A549 treated with ZK216348 at 1 μM for 4 hours (cell line): ENCODE data around the gene PTPRS. TPM values are rescaled to one million over a fixed set of nuclear protein-coding genes. Genes with fewer than 3 reads are reported as not detected.

Experiments
- total RNA-seq: library from RNA; stranded (reverse); fragments of 200-300 nt; extraction: Qiagen RNA extraction; gene quantifications from 5 replicates; pipeline ENCODE4 v1.2.3, GENCODE V29; 2022; ENCODE audit warnings: low read depth

The PTPRS gene
- total RNA-seq = 15.0 to 34.9 TPM (median 27.3 TPM) in 5 replicates

DNA sequence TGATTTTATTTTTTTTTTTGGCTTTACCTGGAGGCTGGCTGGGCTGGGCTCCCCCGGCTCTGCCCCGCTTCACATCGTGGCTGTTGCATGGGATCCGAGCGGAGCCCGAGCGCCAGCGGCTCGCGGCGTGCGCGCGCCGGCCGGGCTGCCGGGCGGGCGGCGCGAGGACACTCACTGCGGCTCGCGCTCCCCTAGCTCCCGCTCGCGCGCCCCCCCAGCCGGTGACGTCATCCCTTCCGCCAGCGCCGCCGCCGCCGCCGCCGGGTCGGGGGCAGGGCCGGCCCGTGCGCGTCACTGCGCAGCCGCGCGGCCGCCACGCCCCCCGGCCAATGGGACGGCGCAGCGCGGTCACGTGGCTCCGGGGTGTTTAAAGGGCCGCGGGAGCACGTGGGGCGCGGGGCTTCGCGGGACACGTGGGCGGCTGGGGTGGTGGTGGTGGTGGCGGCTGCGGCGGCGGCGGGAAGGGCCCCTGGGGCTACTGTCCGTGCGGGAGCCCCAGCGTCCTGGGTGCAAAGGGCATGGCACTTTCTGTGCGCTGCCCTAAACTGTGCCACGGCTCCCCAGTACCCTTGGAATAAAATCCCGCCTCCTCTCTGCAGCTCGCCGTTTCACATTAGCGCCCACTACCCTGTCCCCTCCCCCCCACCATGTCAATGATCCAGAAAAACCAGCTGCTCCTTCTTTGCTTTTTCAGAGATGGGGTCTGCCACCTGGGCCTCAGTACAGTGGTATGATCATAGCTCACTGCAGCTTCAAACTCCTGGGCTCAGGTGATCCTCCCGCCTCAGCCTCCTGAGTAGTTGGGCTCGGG lies at the start of gene PTPRS:
Gene PTPRS (minus strand): TSS at position 176 of the 811 bp plus-strand sequence. CDS start 54,672 bp downstream, outside the sequence.

Other genes starting within 250 kb of the PTPRS start
- gene ZNRF4, start 114.6 kb upstream of the PTPRS start, total RNA-seq = not detected in 5 replicates
- 1.4 to 2.9 TPM (median 2.5 TPM) in 5 replicates for gene TINCR, start 227.1 kb upstream of the PTPRS start, total RNA-seq